GM12874 (cell line): ENCODE data around the gene RASAL2.

Source experiments
- CTCF ChIP-seq: IDR thresholded peaks from 2 replicates; pipeline ENCODE4 v1.5.1; 2011; ENCODE audit warnings: low read depth, mild to moderate bottlenecking, control low read depth, low read length, moderate library complexity; ENCODE audit not compliant: insufficient read depth

The RASAL2 gene

GRCh38 chr1:178456472-178456871, 362.6 kb downstream of the RASAL2 start:
- TF ChIP-seq CTCF = no peak

- no peak for TF ChIP-seq CTCF
Measured at GRCh38 chr1:178457651-178458050, 363.7 kb downstream of the RASAL2 start.

- TF ChIP-seq CTCF = no peak
Measured at GRCh38 chr1:178458203-178458602, 364.3 kb downstream of the RASAL2 start.

- TF ChIP-seq CTCF = no peak
Measured at GRCh38 chr1:178461104-178461503, 367.2 kb downstream of the RASAL2 start.

GRCh38 chr1:178461701-178462100, 367.8 kb downstream of the RASAL2 start:
- TF ChIP-seq CTCF = no peak

GRCh38 chr1:178464141-178464540, 370.2 kb downstream of the RASAL2 start:
- TF ChIP-seq CTCF = no peak

- no peak for TF ChIP-seq CTCF
Measured at GRCh38 chr1:178464566-178464965, 370.7 kb downstream of the RASAL2 start.

GRCh38 chr1:178465011-178465410, 371.1 kb downstream of the RASAL2 start:
- no peak for TF ChIP-seq CTCF
